Neuronal stem cell (in vitro differentiated cells): ENCODE data around the gene NRARP.

Experiments used
- DNase-seq: peaks from one replicate; pipeline ENCODE4 v3.0.0-alpha.2; 2013; ENCODE audit warnings: low spot score
- H2AFZ ChIP-seq: one replicate; pipeline ENCODE4 v1.6.1; 2013; ENCODE audit warnings: mild to moderate bottlenecking, low read length, inconsistent platforms
- H2AK5ac ChIP-seq: 2 replicates; pipeline ENCODE4 v1.6.1; 2013; ENCODE audit warnings: low read depth, mild to moderate bottlenecking, inconsistent platforms, low read length, moderate library complexity, mixed read lengths
- H2BK120ac ChIP-seq: 2 replicates; pipeline ENCODE4 v1.6.1; 2013; ENCODE audit warnings: low read depth, mild to moderate bottlenecking, inconsistent platforms, low read length, moderate library complexity, mixed read lengths
- H2BK12ac ChIP-seq: one replicate; pipeline ENCODE4 v1.6.1; 2013; ENCODE audit warnings: low read length, inconsistent platforms
- H2BK15ac ChIP-seq: 2 replicates; pipeline ENCODE4 v1.6.1; 2013; ENCODE audit warnings: mild to moderate bottlenecking, low read length, inconsistent platforms, mixed read lengths
- H2BK5ac ChIP-seq: one replicate; pipeline ENCODE4 v1.6.1; 2013; ENCODE audit warnings: inconsistent platforms, mild to moderate bottlenecking, low read length, moderate library complexity
- H3K14ac ChIP-seq: one replicate; pipeline ENCODE4 v1.6.1; 2013; ENCODE audit warnings: low read length, inconsistent platforms
- H3K18ac ChIP-seq: 2 replicates; pipeline ENCODE4 v1.6.1; 2013; ENCODE audit warnings: low read length, inconsistent platforms
- H3K23ac ChIP-seq: 2 replicates; pipeline ENCODE4 v1.6.1; 2013; ENCODE audit warnings: low read depth, mild to moderate bottlenecking, mixed read lengths, low read length, inconsistent platforms; ENCODE audit not compliant: poor library complexity
- H3K27ac ChIP-seq: replicated peaks from 3 replicates; pipeline ENCODE4 v1.5.1; 2013; ENCODE audit warnings: low read length, inconsistent platforms
- H3K27me3 ChIP-seq, 3 experiments: 2 replicates each; pipeline ENCODE4 v1.6.1; 2013; ENCODE audit warnings: low read length in 3 of 3, mild to moderate bottlenecking in 2 of 3, inconsistent platforms in 1 of 3, low read depth in 1 of 3, mixed read lengths in 1 of 3, moderate library complexity in 1 of 3; ENCODE audit not compliant: control insufficient read depth in 3 of 3, insufficient read depth in 3 of 3
- H3K36me3 ChIP-seq, 2 donors: replicated peaks in 1 of 2; 2 replicates each; pipeline ENCODE4 v1.6.1; 2013; ENCODE audit warnings: low read length in 2 of 2; ENCODE audit not compliant: control insufficient read depth in 2 of 2, insufficient read depth in 2 of 2
- H3K4ac ChIP-seq: 2 replicates; pipeline ENCODE4 v1.6.1; 2013; ENCODE audit warnings: inconsistent platforms, mild to moderate bottlenecking, low read length, moderate library complexity
- H3K4me1 ChIP-seq, 2 donors: 1 replicate in 1 of 2; 2 replicates in 1 of 2; pipeline ENCODE4 v1.6.1; 2013; ENCODE audit warnings: low read length in 2 of 2, low read depth in 1 of 2; ENCODE audit not compliant: control insufficient read depth in 2 of 2, insufficient read depth in 1 of 2
- H3K4me2 ChIP-seq: one replicate; pipeline ENCODE4 v1.6.1; 2013; ENCODE audit warnings: mild to moderate bottlenecking, low read length, inconsistent platforms; ENCODE audit not compliant: insufficient read depth, poor library complexity, severe bottlenecking
- H3K4me3 ChIP-seq, 2 donors: 2 replicates each; pipeline ENCODE4 v1.5.1; 2013; ENCODE audit warnings: low read length in 2 of 2, mild to moderate bottlenecking in 2 of 2, inconsistent platforms in 1 of 2, moderate library complexity in 1 of 2
- H3K79me1 ChIP-seq: one replicate; pipeline ENCODE4 v1.6.1; 2013; ENCODE audit warnings: low read depth, mild to moderate bottlenecking, inconsistent platforms, low read length, moderate library complexity
- H3K9ac ChIP-seq: one replicate; pipeline ENCODE4 v1.6.1; 2013; ENCODE audit warnings: mild to moderate bottlenecking, low read depth, low read length, inconsistent platforms; ENCODE audit not compliant: poor library complexity
- H3K9me3 ChIP-seq, 2 donors: replicated peaks in 1 of 2; 2 replicates each; pipeline versions ENCODE3 to v1.6.1; 2013; ENCODE audit warnings: low read length in 2 of 2, mild to moderate bottlenecking in 2 of 2, inconsistent platforms in 1 of 2, low read depth in 1 of 2, mixed read lengths in 1 of 2, moderate library complexity in 1 of 2; ENCODE audit not compliant: control insufficient read depth in 2 of 2, insufficient read depth in 1 of 2
- H4K8ac ChIP-seq: one replicate; pipeline ENCODE4 v1.6.1; 2013; ENCODE audit warnings: low read depth, mild to moderate bottlenecking, inconsistent platforms, low read length, moderate library complexity
- H4K91ac ChIP-seq: one replicate; pipeline ENCODE4 v1.6.1; 2013; ENCODE audit warnings: low read length, low read depth, mild to moderate bottlenecking, inconsistent platforms; ENCODE audit not compliant: poor library complexity
- WGBS, 2 donors: extraction: QIAGEN DNeasy Blood & Tissue Kit; methylation state at CpG; one replicate each; pipeline ENCODE4 v1.1.7; 2013; ENCODE audit warnings: missing lambda C conversion rate in 2 of 2, mixed read lengths in 1 of 2; ENCODE audit not compliant: insufficient read length in 2 of 2, insufficient replicate concordance in 1 of 2; ENCODE audit errors: extremely low coverage in 2 of 2; 5-methylcytosine and 5-hydroxymethylcytosine counted together

NRARP gene

DNA sequence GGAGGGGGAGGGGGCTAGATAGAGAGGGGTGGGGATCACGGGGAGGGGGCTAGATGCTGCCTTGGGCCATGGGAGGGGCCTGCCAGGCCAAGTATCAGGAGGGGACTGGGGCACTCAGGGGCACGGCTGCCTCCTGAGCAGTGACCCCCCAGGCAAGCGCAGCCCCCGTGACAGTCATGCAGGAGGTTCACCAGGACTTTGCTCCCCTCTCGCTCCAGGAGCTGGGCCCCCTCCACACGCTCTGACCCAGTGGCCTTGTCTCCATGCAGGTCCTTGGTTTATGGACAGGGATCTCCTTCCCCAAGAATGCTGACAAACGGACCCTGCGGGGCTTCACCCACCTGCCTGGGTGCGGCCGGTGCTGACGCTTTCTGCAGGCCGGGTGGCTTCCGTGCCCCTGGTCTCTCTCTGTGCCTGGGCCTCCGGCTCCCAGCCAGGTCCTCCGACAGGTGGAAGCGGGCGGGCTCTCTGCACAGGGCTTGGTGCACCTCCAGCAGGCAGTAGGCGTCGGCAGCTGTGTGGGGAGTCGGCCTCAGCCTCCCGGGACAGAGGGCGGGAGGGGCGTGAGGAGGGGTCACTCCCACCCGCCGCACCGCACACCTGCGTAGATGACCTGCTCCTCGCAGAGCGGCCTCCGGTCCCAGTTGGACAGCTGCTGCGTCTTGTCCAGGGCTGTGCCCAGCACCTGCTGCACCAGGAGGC is 46.8 kb upstream of the NRARP start:
- H3K9ac ChIP-seq: peak overlapping the region; percentile 44
- H3K9me3 ChIP-seq: peaks cover 5 to 21% of the 10 kb centered on the region in 2 donors
- H3K27me3 ChIP-seq: peaks cover 0 to 2% (median 0%) of the 10 kb centered on the region in 3 experiments
- H3K18ac ChIP-seq: peak overlapping the region; percentile 48
- H3K27ac ChIP-seq: no peak overlapping the region
- no peak for DNase-seq
- peaks cover 0 to 2% of the 10 kb centered on the region in 2 donors for H3K36me3 ChIP-seq
- peak overlapping the region; percentile 56 for H3K14ac ChIP-seq
- H2BK15ac ChIP-seq: peak overlapping the region; percentile 67
- H3K79me1 ChIP-seq: no peaks in the 10 kb centered on the region
- H2BK12ac ChIP-seq: peak overlapping the region; percentile 58
- peak overlapping the region; percentile 83 for H2AK5ac ChIP-seq
- no peak overlapping the region for H3K4me3 ChIP-seq
- H3K4ac ChIP-seq: no peak overlapping the region
- no peaks in the 10 kb centered on the region for H3K4me1 ChIP-seq
- no peak overlapping the region for H3K4me2 ChIP-seq
- H4K8ac ChIP-seq: no peak overlapping the region
- H2BK120ac ChIP-seq: no peak overlapping the region
- H3K23ac ChIP-seq: peak overlapping the region; percentile 73
- H4K91ac ChIP-seq: no peak overlapping the region
- no CpG with 5 or more reads among the region's 31 CpGs for WGBS, 2 donors
- H2BK5ac ChIP-seq: no peak overlapping the region
- H2AFZ ChIP-seq: no peak overlapping the region

DNA sequence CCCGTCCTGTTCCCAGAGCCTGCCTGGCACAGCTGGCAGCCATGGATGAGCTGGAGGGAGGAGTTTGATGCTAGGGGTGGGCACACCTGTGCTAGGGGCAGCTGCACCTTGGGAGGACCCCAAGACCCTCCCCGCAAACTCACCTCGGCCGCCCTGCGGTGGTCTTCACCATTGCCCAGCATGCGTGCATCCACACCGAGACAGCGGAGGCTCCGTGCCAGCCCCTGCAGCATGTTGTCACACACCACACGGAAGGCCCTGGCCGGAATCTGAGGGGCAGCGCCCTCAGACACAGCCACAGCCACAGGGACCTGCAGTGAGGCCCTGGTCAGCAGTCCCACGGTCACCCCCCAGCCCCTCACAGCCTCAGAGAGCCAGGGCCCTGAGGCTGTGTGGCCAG is 45.9 kb upstream of the NRARP start:
- Histone ChIP-seq H3K79me1 (no peaks in the 10 kb centered on the region), H3K14ac (peak overlapping the region; percentile 21), H3K27ac (no peak overlapping the region), H4K8ac (peak overlapping the region; percentile 17), H3K9me3 (peaks cover 5 to 21% of the 10 kb centered on the region in 2 donors), H3K9ac (no peak overlapping the region), H2AK5ac (peak overlapping the region; percentile 63), H3K4ac (no peak overlapping the region), H3K4me2 (no peak overlapping the region), H2BK15ac (peak overlapping the region; percentile 17), H4K91ac (no peak overlapping the region), H3K4me3 (no peak overlapping the region), H3K23ac (no peak overlapping the region), H2BK120ac (no peak overlapping the region), H2BK12ac (peak overlapping the region; percentile 41), H3K36me3 (peaks cover 0 to 2% of the 10 kb centered on the region in 2 donors), H2AFZ (no peak overlapping the region), H3K4me1 (no peaks in the 10 kb centered on the region), H3K18ac (peak overlapping the region; percentile 38), H2BK5ac (no peak overlapping the region), H3K27me3 (peaks cover 0 to 2% (median 0%) of the 10 kb centered on the region in 3 experiments)
- WGBS, 2 donors: no CpG with 5 or more reads among the region's 13 CpGs
- no peak for DNase-seq

DNA sequence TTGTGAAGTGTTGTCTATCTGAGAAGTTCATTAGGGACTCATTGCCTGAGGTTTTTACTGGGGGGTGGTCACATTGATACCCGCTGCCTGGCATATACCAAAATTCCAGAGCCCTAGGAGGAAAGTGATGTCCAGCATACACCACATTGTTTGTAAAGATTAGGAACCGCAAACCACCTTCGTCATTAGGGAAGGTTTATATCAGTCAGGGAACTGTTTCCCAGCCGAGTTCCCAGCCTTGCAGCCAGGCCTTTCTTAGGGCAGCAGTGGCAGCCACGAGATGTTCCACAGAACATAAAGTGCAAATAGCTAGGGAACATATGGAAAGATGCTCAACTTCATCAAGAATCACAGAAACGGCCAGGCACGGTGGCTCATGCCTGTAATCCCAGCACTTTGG is 40.4 kb upstream of the NRARP start:
- H2BK120ac ChIP-seq: no peak overlapping the region
- H2BK12ac ChIP-seq: no peak overlapping the region
- H3K79me1 ChIP-seq: no peaks in the 10 kb centered on the region
- no peak overlapping the region for H3K27ac ChIP-seq
- WGBS, 2 donors: no CpG with 5 or more reads among the region's 7 CpGs
- H2BK15ac ChIP-seq: no peak overlapping the region
- no peak overlapping the region for H3K9ac ChIP-seq
- no peak overlapping the region for H4K8ac ChIP-seq
- H3K23ac ChIP-seq: no peak overlapping the region
- H3K4me1 ChIP-seq: no peaks in the 10 kb centered on the region
- H4K91ac ChIP-seq: no peak overlapping the region
- no peak overlapping the region for H3K4ac ChIP-seq
- H2AFZ ChIP-seq: no peak overlapping the region
- DNase-seq: no peak
- peaks cover 0 to 2% of the 10 kb centered on the region in 2 donors for H3K36me3 ChIP-seq
- H3K27me3 ChIP-seq: peaks cover 0 to 2% (median 0%) of the 10 kb centered on the region in 3 experiments
- H2AK5ac ChIP-seq: no peak overlapping the region
- H2BK5ac ChIP-seq: no peak overlapping the region
- no peak overlapping the region for H3K18ac ChIP-seq
- peaks cover 7 to 14% of the 10 kb centered on the region in 2 donors for H3K9me3 ChIP-seq
- H3K14ac ChIP-seq: no peak overlapping the region
- no peak overlapping the region for H3K4me2 ChIP-seq
- peak overlapping the region in 1 of 2 donors; percentile 54 for H3K4me3 ChIP-seq

DNA sequence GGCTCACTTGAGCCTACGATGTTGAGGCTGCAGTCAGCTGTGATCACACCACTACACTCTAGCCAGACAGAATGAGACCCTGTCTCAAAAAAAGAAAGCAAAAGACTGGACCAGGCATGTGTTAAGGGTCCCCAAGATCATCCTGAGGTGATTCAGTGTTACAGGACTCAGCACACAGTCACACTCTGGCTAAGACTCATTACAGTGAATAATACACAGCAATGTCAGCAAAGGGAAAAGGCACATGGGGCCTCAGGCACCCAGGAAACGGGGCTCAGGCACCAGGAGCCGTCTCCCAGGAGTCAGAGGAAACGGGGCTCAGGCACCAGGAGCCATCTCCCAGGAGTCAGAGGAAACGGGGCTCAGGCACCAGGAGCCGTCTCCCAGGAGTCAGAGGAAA is 39.2 kb upstream of the NRARP start:
- Histone ChIP-seq H2BK5ac (no peak overlapping the region), H3K4me3 (no peak overlapping the region), H3K4ac (no peak overlapping the region), H2AK5ac (no peak overlapping the region), H3K36me3 (no peaks in the 10 kb centered on the region), H2BK12ac (no peak overlapping the region), H3K27me3 (no peaks in the 10 kb centered on the region), H3K4me1 (no peaks in the 10 kb centered on the region), H3K4me2 (no peak overlapping the region), H3K79me1 (no peaks in the 10 kb centered on the region), H4K8ac (no peak overlapping the region), H3K9me3 (peaks cover 3 to 6% of the 10 kb centered on the region in 2 donors), H3K23ac (no peak overlapping the region), H2BK120ac (no peak overlapping the region), H4K91ac (no peak overlapping the region), H2AFZ (no peak overlapping the region), H3K18ac (no peak overlapping the region), H2BK15ac (no peak overlapping the region), H3K27ac (no peak overlapping the region), H3K14ac (no peak overlapping the region), H3K9ac (no peak overlapping the region)
- DNase-seq: no peak
- WGBS, 2 donors: no CpG with 5 or more reads among the region's 6 CpGs
